Psoas muscle (tissue), 8 donors: ENCODE measurements around the gene KCNAB2. TPM values are rescaled to one million over a fixed set of nuclear protein-coding genes. Genes with fewer than 3 reads are reported as not detected.

Experiments used
- ATAC-seq, 4 donors: fragments of 200-7000 bp; cut with Tn5 transposase; one replicate each; pipeline ENCODE4 v1.9.1; 2020; ENCODE audit warnings: moderate library complexity in 3 of 4, mild to moderate bottlenecking in 2 of 4
- DNase-seq, 2 donors: peaks; one replicate each; pipeline ENCODE4 v3.0.0-alpha.2; 2020
- H3K27ac ChIP-seq: fragments of 200-600 bp; one replicate; pipeline ENCODE4 v1.8.0; 2022
- H3K27me3 ChIP-seq, 3 donors: fragments of 200-600 bp in 1 of 3; one replicate each; pipeline versions ENCODE4 v1.6.1 to v1.8.0; 2013 to 2022; ENCODE audit warnings: low read length in 2 of 3, mild to moderate bottlenecking in 2 of 3, moderate library complexity in 1 of 3; ENCODE audit not compliant: insufficient read depth in 3 of 3
- H3K36me3 ChIP-seq, 2 donors: fragments of 200-600 bp in 1 of 2; one replicate each; pipeline versions ENCODE4 v1.6.1 to v1.8.0; 2013 to 2022; ENCODE audit warnings: low read depth in 1 of 2, mild to moderate bottlenecking in 1 of 2, moderate library complexity in 1 of 2; ENCODE audit not compliant: insufficient read depth in 1 of 2
- H3K4me1 ChIP-seq: fragments of 200-600 bp; one replicate; pipeline ENCODE4 v1.8.0; 2022
- H3K4me3 ChIP-seq: fragments of 200-600 bp; one replicate; pipeline ENCODE4 v1.8.0; 2022; ENCODE audit warnings: mild to moderate bottlenecking
- H3K9me3 ChIP-seq: fragments of 200-600 bp; one replicate; pipeline ENCODE4 v1.8.0; 2022
- WGBS, 3 donors: extraction: QIAGEN DNeasy Blood & Tissue Kit; methylation state at CpG; one replicate each; pipeline versions ENCODE4 v1.1.6 to v1.1.7; 2013; 5-methylcytosine and 5-hydroxymethylcytosine counted together
- intact Hi-C, 2 donors: fragments of 100-400 bp; cut with DNase I; formaldehyde crosslinking; loops; one replicate each; pipeline versions ENCODE4 v1.11.0 to v1.14.2; 2022
- polyA plus RNA-seq, 3 donors: library from polyadenylated mRNA; stranded (reverse); fragments of 200-250 nt; gene quantifications; one replicate each; pipeline ENCODE4 v1.2.3, GENCODE V29; 2013
- total RNA-seq, 4 donors: library from RNA; stranded (reverse); fragmentation: NEBNext Ultra II Directional in 2 of 4; extraction: Animal tissue kit (Norgen Biotek cat#: 25700) in 2 of 4; gene quantifications; one replicate each; pipeline versions ENCODE4 v1.2.1 to v1.2.4, GENCODE V29; 2021 to 2023
- TF ChIP-seq, protein P1 (sequence below): fragments of 200-600 bp; IDR thresholded peaks from one replicate; pipeline ENCODE4 v1.8.0; 2022; ENCODE audit warnings: antibody characterized with exemption
- donor health status: healthy with polysubstance abuse.
- donor health status: DM: no; HTN: no; CAD: no; lungs with moderate emphysema.
- donor health status: Bipolar disorder and iron deficiency.
- donor health status: healthy.
- donor health status: DM: yes; HTN: yes; CAD: no.
- donor health status: DM: no; HTN: no; CAD: no.
- donor health status: DM: no; HTN: no; CAD: no.
- donor health status: DM: yes; HTN: yes; CAD: no.

Gene KCNAB2
- total and polyA plus RNA-seq, 7 donors = 0.86 to 8.8 (median 2.1) TPM

DNA sequence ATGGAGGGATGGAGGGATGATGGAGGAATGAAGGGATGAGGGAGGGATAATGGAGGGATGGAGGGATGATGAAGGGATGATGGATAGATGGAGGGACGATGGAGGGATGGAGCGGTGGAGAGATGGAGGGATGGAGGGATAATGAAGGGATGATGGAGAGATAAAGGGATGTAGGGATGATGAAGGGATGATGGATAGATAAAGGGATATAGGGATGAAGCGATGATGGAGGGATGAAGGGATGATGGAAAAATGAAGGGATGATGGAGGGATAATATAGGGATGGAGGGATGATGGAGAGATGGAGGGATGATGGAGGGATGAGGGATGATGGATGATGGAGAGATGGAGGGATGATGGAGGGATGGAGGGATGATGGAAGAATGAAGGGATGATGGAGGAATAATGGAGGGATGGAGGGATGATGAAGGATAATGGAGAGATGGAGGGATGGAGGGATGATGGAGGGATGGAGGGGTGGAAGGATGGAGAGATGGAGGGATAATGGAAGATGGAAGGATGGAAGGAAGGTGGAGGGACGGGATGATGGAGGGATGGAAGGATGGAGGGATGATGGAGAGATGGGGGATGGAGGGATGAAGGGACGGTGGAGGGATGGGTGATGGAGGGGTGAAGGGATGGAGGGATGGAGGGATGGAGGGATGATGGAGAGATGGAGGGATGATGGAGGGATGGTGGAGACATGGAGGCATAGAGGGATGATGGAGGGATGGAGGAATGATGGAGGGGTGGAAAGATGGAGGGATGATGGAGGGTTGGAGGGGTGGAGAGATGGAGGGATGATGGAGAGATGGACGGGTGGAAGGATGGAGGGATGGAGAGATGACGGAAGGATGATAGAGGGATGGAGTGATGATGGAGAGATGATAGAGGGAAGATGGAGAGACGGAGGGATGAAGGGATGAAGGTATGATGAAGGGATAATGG lies 62.0 kb downstream of the KCNAB2 start:
- Histone ChIP-seq H3K4me1 (no peaks in the 10 kb centered on the region), H3K27ac (no peak overlapping the region), H3K9me3 (no peaks in the 10 kb centered on the region), H3K36me3 (no peaks in the 10 kb centered on the region), H3K27me3 (peaks cover 0 to 29% (median 0%) of the 10 kb centered on the region in 3 donors), H3K4me3 (no peak overlapping the region)
- intact Hi-C loops = no loop called here
- ATAC-seq (no peak), DNase-seq (no peak)
- WGBS, 3 donors = 89 to 91% (median 89%) methylated on average over 8 of the region's 8 CpGs
- TF ChIP-seq, protein P1, sequence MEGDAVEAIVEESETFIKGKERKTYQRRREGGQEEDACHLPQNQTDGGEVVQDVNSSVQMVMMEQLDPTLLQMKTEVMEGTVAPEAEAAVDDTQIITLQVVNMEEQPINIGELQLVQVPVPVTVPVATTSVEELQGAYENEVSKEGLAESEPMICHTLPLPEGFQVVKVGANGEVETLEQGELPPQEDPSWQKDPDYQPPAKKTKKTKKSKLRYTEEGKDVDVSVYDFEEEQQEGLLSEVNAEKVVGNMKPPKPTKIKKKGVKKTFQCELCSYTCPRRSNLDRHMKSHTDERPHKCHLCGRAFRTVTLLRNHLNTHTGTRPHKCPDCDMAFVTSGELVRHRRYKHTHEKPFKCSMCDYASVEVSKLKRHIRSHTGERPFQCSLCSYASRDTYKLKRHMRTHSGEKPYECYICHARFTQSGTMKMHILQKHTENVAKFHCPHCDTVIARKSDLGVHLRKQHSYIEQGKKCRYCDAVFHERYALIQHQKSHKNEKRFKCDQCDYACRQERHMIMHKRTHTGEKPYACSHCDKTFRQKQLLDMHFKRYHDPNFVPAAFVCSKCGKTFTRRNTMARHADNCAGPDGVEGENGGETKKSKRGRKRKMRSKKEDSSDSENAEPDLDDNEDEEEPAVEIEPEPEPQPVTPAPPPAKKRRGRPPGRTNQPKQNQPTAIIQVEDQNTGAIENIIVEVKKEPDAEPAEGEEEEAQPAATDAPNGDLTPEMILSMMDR = no peak

DNA sequence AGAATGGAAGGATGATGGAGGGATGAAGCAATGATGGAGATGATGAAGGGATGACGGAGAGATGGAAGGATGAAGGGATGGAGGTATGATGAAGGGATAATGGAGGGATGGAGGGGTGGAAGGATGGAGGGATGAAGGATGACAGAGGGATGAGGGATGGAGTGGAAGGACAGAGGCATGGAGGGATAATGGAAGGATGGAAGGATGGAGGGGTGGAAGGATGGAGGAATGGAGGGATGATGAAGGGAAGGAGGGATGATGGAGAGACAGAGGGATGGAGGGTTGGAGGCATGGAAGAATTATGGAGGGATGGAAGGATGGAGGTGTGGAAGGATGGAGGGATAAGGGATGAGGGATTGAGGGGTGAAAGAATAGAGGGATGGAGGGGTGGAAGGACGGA lies 62.8 kb downstream of the KCNAB2 start:
- H3K27me3 ChIP-seq = peaks cover 0 to 27% (median 0%) of the 10 kb centered on the region in 3 donors
- intact Hi-C loops = no loop called here

DNA sequence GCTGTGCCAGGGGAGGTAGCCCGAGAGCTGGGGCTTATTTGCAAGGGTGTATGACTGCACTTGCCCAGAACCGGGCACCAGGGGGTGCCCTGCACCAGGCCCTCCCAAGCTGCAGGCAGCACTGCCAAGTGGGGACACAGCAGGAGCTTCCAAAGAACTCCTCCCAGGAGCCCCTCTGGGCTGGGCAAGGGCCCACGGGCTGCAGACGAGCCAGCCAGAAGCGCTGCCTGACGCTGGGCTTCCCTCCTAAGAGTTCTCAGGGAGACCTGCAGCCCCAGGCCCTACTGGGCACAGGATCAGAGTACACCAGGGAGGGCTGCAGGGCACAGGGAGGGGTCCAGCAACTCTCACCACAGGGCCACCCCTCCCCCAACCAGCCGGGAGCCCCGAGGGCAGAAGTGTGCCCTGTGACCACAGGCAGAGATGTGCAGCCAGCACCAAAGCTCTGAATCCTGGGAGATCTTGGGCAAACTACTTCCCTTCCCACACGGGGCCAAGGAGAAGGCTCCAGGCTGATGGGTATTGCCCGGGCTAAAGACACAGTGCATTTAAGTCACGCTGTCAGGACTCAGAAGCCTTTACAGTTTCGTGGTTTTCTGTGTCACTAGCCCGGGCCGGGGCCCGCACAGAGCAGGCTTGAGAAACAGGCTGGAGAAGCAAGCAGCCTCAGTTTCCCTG lies 63.4 kb downstream of the KCNAB2 start:
- ATAC-seq (peak in 1 of 4 donors; percentile 49), DNase-seq (peak; percentile 15 to 49)
- 37 to 52% (median 39%) methylated on average over 12 to 15 of the region's 15 CpGs for WGBS, 3 donors
- H3K9me3 ChIP-seq = no peaks in the 10 kb centered on the region
- intact Hi-C loops = no loop called here
- H3K36me3 ChIP-seq = no peaks in the 10 kb centered on the region
- no peak overlapping the region for H3K4me3 ChIP-seq
- TF ChIP-seq, protein P1 = no peak
- no peaks in the 10 kb centered on the region for H3K4me1 ChIP-seq
- no peak overlapping the region for H3K27ac ChIP-seq
- peaks cover 0 to 24% (median 3%) of the 10 kb centered on the region in 3 donors for H3K27me3 ChIP-seq

More for the DNA sequence above, 62.8 kb downstream of the KCNAB2 start:
- no peak for ATAC-seq
- H3K4me1 ChIP-seq = no peaks in the 10 kb centered on the region
- TF ChIP-seq, protein P1 = no peak
- 65 to 75% (median 72%) methylated on average over 2 of the region's 2 CpGs for WGBS, 3 donors
- H3K27ac ChIP-seq = no peak overlapping the region
- H3K9me3 ChIP-seq = no peaks in the 10 kb centered on the region
- DNase-seq = no peak
- H3K36me3 ChIP-seq = no peaks in the 10 kb centered on the region
- no peak overlapping the region for H3K4me3 ChIP-seq

DNA sequence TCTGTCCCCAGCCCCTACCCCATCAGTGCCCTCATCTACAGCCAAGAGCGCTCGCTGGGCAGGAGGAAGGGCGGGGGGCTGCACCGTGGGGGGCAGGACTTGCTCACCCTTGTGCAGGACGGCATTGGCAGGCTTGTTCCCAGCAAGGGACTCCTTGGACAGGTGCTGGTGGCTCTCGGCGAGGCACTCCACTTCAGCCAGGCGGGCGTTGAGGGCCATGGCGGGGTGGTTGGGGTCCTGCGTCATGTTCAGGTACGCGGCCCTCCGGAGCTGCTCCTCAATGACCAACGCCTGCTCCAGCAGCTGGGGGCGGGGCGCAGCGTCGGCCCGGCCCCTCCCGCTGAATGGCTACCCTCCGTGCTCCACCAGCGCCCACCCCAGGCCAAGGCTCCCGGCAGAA lies 64.0 kb downstream of the KCNAB2 start:
- WGBS, 3 donors = 67 to 75% (median 67%) methylated on average over 15 to 24 of the region's 24 CpGs
- no peak overlapping the region for H3K27ac ChIP-seq
- TF ChIP-seq, protein P1 = no peak
- H3K27me3 ChIP-seq = peaks cover 0 to 21% (median 3%) of the 10 kb centered on the region in 3 donors
- no peaks in the 10 kb centered on the region for H3K9me3 ChIP-seq
- H3K4me1 ChIP-seq = no peaks in the 10 kb centered on the region
- intact Hi-C loops = no loop called here
- no peak overlapping the region for H3K4me3 ChIP-seq
- no peak for ATAC-seq
- DNase-seq = peak; percentile 6 to 30
- no peaks in the 10 kb centered on the region for H3K36me3 ChIP-seq
